Activated B cell treated with CpG ODN at 0.5 μM for 24 hours (primary cell): ENCODE results near the gene LHFPL2. TPM values are rescaled to one million over a fixed set of nuclear protein-coding genes. Genes with fewer than 3 reads are reported as not detected.

ENCODE experiments used
- ATAC-seq: fragments of 200-7000 bp; cut with Tn5 transposase; one replicate; pipeline ENCODE4 v1.10.0; 2021; ENCODE audit warnings: low read depth, mild to moderate bottlenecking, moderate library complexity
- CTCF ChIA-PET: fragments of 350-600 bp; sonication (Branson Sonifier 250); formaldehyde crosslinking; loops from one replicate; lab custom pipeline; 2021; ENCODE audit warnings: antibody characterized with exemption; lab: Charles Lee
- POLR2A ChIA-PET: fragments of 350-600 bp; sonication (Branson Sonifier 250); formaldehyde crosslinking; loops from one replicate; lab custom pipeline; 2021; ENCODE audit warnings: antibody characterized with exemption; lab: Charles Lee
- DNase-seq: peaks from one replicate; pipeline ENCODE4 v3.0.0; 2022
- H3K27ac Mint-ChIP-seq: one replicate; pipeline ENCODE4 v1.8.0; 2020; ENCODE audit warnings: mixed read lengths
- H3K27me3 Mint-ChIP-seq: one replicate; pipeline ENCODE4 v1.8.0; 2021; ENCODE audit warnings: mixed read lengths
- H3K36me3 Mint-ChIP-seq: one replicate; pipeline ENCODE4 v1.8.0; 2021; ENCODE audit warnings: low read depth, mixed read lengths
- H3K4me1 Mint-ChIP-seq: one replicate; pipeline ENCODE4 v1.8.0; 2021; ENCODE audit warnings: mixed read lengths
- H3K4me3 Mint-ChIP-seq: one replicate; pipeline ENCODE4 v1.8.0; 2020; ENCODE audit warnings: mild to moderate bottlenecking, mixed read lengths
- H3K9me3 Mint-ChIP-seq: one replicate; pipeline ENCODE4 v1.8.0; 2020; ENCODE audit warnings: mixed read lengths
- CTCF ChIP-seq: fragments of 200-600 bp; IDR thresholded peaks from one replicate; pipeline ENCODE4 v1.8.0; 2022; ENCODE audit warnings: antibody characterized with exemption, mild to moderate bottlenecking
- intact Hi-C: fragments of 100-400 bp; cut with micrococcal nuclease; formaldehyde crosslinking; loops from one replicate; pipeline ENCODE4 v1.15.1; 2024
- total RNA-seq: library from RNA; stranded (reverse); gene quantifications from 2 replicates; pipeline ENCODE4 v1.2.3, GENCODE V29; 2022

LHFPL2 gene
- total RNA-seq, 1 donor from 2014 or later = 12.0 TPM

- ATAC-seq = no peak
Measured at GRCh38 chr5:78604689-78605285, 43.8 kb downstream of the LHFPL2 start.

GRCh38 chr5:78603636-78604175 lies 44.9 kb downstream of the LHFPL2 start:
- Mint-ChIP-seq H3K27me3 (no peaks in the 10 kb centered on the region), H3K36me3 (peaks cover 6% of the 10 kb centered on the region), H3K9me3 (no peaks in the 10 kb centered on the region), H3K4me1 (peaks cover 10% of the 10 kb centered on the region), H3K4me3 (no peak overlapping the region), H3K27ac (no peak overlapping the region)
- POLR2A ChIA-PET = no interaction called here
- TF ChIP-seq CTCF = no peak
- CTCF ChIA-PET = no interaction called here
- intact Hi-C loops = no loop called here
- DNase-seq (no peak), ATAC-seq (no peak)

More at GRCh38 chr5:78604689-78605285, 43.8 kb downstream of the LHFPL2 start:
- ChIA-PET POLR2A (no interaction called here), CTCF (no interaction called here)
- no peak for DNase-seq
- no peaks in the 10 kb centered on the region for H3K9me3 Mint-ChIP-seq
- TF ChIP-seq CTCF = no peak
- peaks cover 8% of the 10 kb centered on the region for H3K36me3 Mint-ChIP-seq
- no peaks in the 10 kb centered on the region for H3K27me3 Mint-ChIP-seq
- no peak overlapping the region for H3K27ac Mint-ChIP-seq
- H3K4me1 Mint-ChIP-seq = peaks cover 10% of the 10 kb centered on the region
- intact Hi-C loops = no loop called here
- no peak overlapping the region for H3K4me3 Mint-ChIP-seq

GRCh38 chr5:78602400-78602799 lies 46.2 kb downstream of the LHFPL2 start:
- peaks cover 10% of the 10 kb centered on the region for H3K4me1 Mint-ChIP-seq
- no peaks in the 10 kb centered on the region for H3K9me3 Mint-ChIP-seq
- peaks cover 11% of the 10 kb centered on the region for H3K36me3 Mint-ChIP-seq
- DNase-seq (no peak), ATAC-seq (no peak)
- ChIA-PET CTCF (no interaction called here), POLR2A (no interaction called here)
- H3K27me3 Mint-ChIP-seq = no peaks in the 10 kb centered on the region
- intact Hi-C loops = no loop called here
- H3K4me3 Mint-ChIP-seq = no peak overlapping the region
- H3K27ac Mint-ChIP-seq = no peak overlapping the region
- TF ChIP-seq CTCF = no peak

- intact Hi-C loops = no loop called here
- Mint-ChIP-seq H3K9me3 (no peaks in the 10 kb centered on the region), H3K4me1 (peaks cover 10% of the 10 kb centered on the region), H3K4me3 (no peak overlapping the region), H3K27ac (no peak overlapping the region), H3K27me3 (no peaks in the 10 kb centered on the region), H3K36me3 (peaks cover 16% of the 10 kb centered on the region)
- ChIA-PET CTCF (no interaction called here), POLR2A (no interaction called here)
- no peak for TF ChIP-seq CTCF
- DNase-seq (no peak), ATAC-seq (no peak)
Measured at GRCh38 chr5:78601559-78602314, 46.8 kb downstream of the LHFPL2 start.

GRCh38 chr5:78600687-78601414 lies 47.7 kb downstream of the LHFPL2 start:
- no peak overlapping the region for H3K27ac Mint-ChIP-seq
- DNase-seq (no peak), ATAC-seq (no peak)
- CTCF ChIA-PET = no interaction called here
- H3K4me1 Mint-ChIP-seq = peaks cover 10% of the 10 kb centered on the region
- no peak overlapping the region for H3K4me3 Mint-ChIP-seq
- H3K9me3 Mint-ChIP-seq = no peaks in the 10 kb centered on the region
- H3K36me3 Mint-ChIP-seq = peaks cover 16% of the 10 kb centered on the region
- H3K27me3 Mint-ChIP-seq = no peaks in the 10 kb centered on the region
- no peak for TF ChIP-seq CTCF
- POLR2A ChIA-PET = no interaction called here
- intact Hi-C loops = no loop called here
